CD14-positive monocyte (primary cell): Measurements from ENCODE around the gene DNAJA1. TPM values are rescaled to one million over a fixed set of nuclear protein-coding genes. Genes with fewer than 3 reads are reported as not detected.
"Not testable (repeated sequence)": the region's sequence is repeated elsewhere in the genome, so short reads cannot be mapped to it uniquely, and the experiment has no call there.

Source experiments
- DNase-seq, 3 donors: peaks; one replicate each; pipeline ENCODE4 v3.0.0-alpha.2; 2011 to 2022
- H2AFZ ChIP-seq: 2 replicates; pipeline ENCODE4 v1.6.0; 2012; ENCODE audit warnings: mild to moderate bottlenecking, low read depth, low read length, inconsistent platforms; ENCODE audit not compliant: insufficient read depth, poor library complexity, severe bottlenecking
- H3K27ac ChIP-seq, 2 donors: 1 replicate in 1 of 2; 2 replicates in 1 of 2; pipeline ENCODE4 v1.5.1; 2012 to 2013; ENCODE audit warnings: low read length in 2 of 2, control low read depth in 1 of 2, inconsistent platforms in 1 of 2, low read depth in 1 of 2, mild to moderate bottlenecking in 1 of 2
- H3K27me3 ChIP-seq, 2 donors: one replicate each; pipeline versions ENCODE4 v1.6.0 to v1.6.1; 2011 to 2013; ENCODE audit warnings: low read length in 2 of 2; ENCODE audit not compliant: control insufficient read depth in 2 of 2, insufficient read depth in 2 of 2
- H3K36me3 ChIP-seq, 2 donors: replicated peaks in 1 of 2; 1 replicate in 1 of 2; 2 replicates in 1 of 2; pipeline versions ENCODE4 v1.5.1 to v1.6.1; 2012 to 2013; ENCODE audit warnings: low read length in 2 of 2, control low read depth in 1 of 2, inconsistent platforms in 1 of 2, mild to moderate bottlenecking in 1 of 2; ENCODE audit not compliant: insufficient read depth in 2 of 2, control insufficient read depth in 1 of 2
- H3K4me1 ChIP-seq, 2 donors: 1 replicate in 1 of 2; 2 replicates in 1 of 2; pipeline versions ENCODE4 v1.5.1 to v1.6.1; 2012 to 2013; ENCODE audit warnings: low read length in 2 of 2, control low read depth in 1 of 2, inconsistent platforms in 1 of 2, mild to moderate bottlenecking in 1 of 2, moderate library complexity in 1 of 2; ENCODE audit not compliant: insufficient read depth in 2 of 2, control insufficient read depth in 1 of 2
- H3K4me2 ChIP-seq: replicated peaks from 2 replicates; pipeline ENCODE3; 2012; ENCODE audit warnings: low read length, moderate library complexity, mild to moderate bottlenecking; ENCODE audit not compliant: poor library complexity, severe bottlenecking; ENCODE audit errors: extremely low read depth
- H3K4me3 ChIP-seq, 3 experiments: fragments of 200-600 bp in 1 of 3; sonication (generic) in 1 of 3; replicated peaks in 1 of 3; 1 replicate in 2 of 3; 2 replicates in 1 of 3; pipeline ENCODE4 v1.5.1; 2011 to 2013; ENCODE audit warnings: low read length in 3 of 3, mild to moderate bottlenecking in 3 of 3, control low read depth in 2 of 3, low read depth in 2 of 3, inconsistent platforms in 1 of 3, moderate library complexity in 1 of 3
- H3K79me2 ChIP-seq: 2 replicates; pipeline ENCODE4 v1.6.0; 2012; ENCODE audit warnings: mild to moderate bottlenecking, control low read depth, inconsistent platforms, low read length, moderate library complexity; ENCODE audit not compliant: insufficient read depth
- H3K9ac ChIP-seq: 2 replicates; pipeline ENCODE4 v1.6.0; 2017; ENCODE audit warnings: low read length, mild to moderate bottlenecking; ENCODE audit not compliant: insufficient read depth, poor library complexity, severe bottlenecking
- H3K9me3 ChIP-seq, 2 donors: replicated peaks in 1 of 2; 1 replicate in 1 of 2; 2 replicates in 1 of 2; pipeline versions ENCODE4 v1.5.1 to v1.6.1; 2012 to 2013; ENCODE audit warnings: low read length in 2 of 2, control low read depth in 1 of 2; ENCODE audit not compliant: control insufficient read depth in 1 of 2, insufficient read depth in 1 of 2
- H4K20me1 ChIP-seq: 2 replicates; pipeline ENCODE4 v1.6.0; 2012; ENCODE audit warnings: mild to moderate bottlenecking, low read length, control low read depth, moderate library complexity; ENCODE audit not compliant: insufficient read depth
- H3K27ac Mint-ChIP-seq, 7 donors: one replicate each; pipeline ENCODE4 v1.8.0; 2020; ENCODE audit warnings: mild to moderate bottlenecking in 7 of 7, mixed read lengths in 7 of 7, moderate library complexity in 6 of 7, inconsistent platforms in 2 of 7
- H3K27me3 Mint-ChIP-seq, 3 donors: one replicate each; pipeline ENCODE4 v1.8.0; 2021 to 2022; ENCODE audit warnings: low read depth in 3 of 3, mild to moderate bottlenecking in 3 of 3, mixed read lengths in 3 of 3, moderate library complexity in 3 of 3, inconsistent platforms in 1 of 3
- H3K36me3 Mint-ChIP-seq, 2 donors: one replicate each; pipeline ENCODE4 v1.8.0; 2020; ENCODE audit warnings: mixed read lengths in 2 of 2, inconsistent platforms in 1 of 2, mild to moderate bottlenecking in 1 of 2
- H3K4me1 Mint-ChIP-seq: one replicate; pipeline ENCODE4 v1.8.0; 2020; ENCODE audit warnings: mild to moderate bottlenecking, mixed read lengths
- H3K4me3 Mint-ChIP-seq, 2 donors: one replicate each; pipeline ENCODE4 v1.8.0; 2020; ENCODE audit warnings: mild to moderate bottlenecking in 2 of 2, mixed read lengths in 2 of 2, moderate library complexity in 1 of 2
- H3K9me3 Mint-ChIP-seq, 7 donors: one replicate each; pipeline ENCODE4 v1.8.0; 2020 to 2022; ENCODE audit warnings: mixed read lengths in 7 of 7, mild to moderate bottlenecking in 6 of 7, moderate library complexity in 6 of 7, inconsistent platforms in 2 of 7
- CTCF ChIP-seq: fragments of 200-600 bp; IDR thresholded peaks from one replicate; pipeline ENCODE4 v1.8.0; 2022; ENCODE audit warnings: antibody characterized with exemption, mild to moderate bottlenecking
- WGBS: methylation state at CpG from one replicate; pipeline ENCODE4 v1.1.5; 2013; ENCODE audit warnings: missing lambda C conversion rate; ENCODE audit not compliant: insufficient coverage; 5-methylcytosine and 5-hydroxymethylcytosine counted together
- intact Hi-C, 2 donors: fragments of 100-400 bp; cut with micrococcal nuclease; formaldehyde crosslinking; loops; one replicate each; pipeline versions ENCODE4 v1.15.0 to v1.15.1; 2023
- polyA plus RNA-seq, 3 donors: library from polyadenylated mRNA; depleted of rRNA in 1 of 3; unstranded in 2 of 3; stranded (reverse) in 1 of 3; fragments of 300-500 nt in 2 of 3; fragments of >200 nt in 1 of 3; fragmentation: Illumina TruSeq in 2 of 3; gene quantifications; 1 replicate in 2 of 3; 2 replicates in 1 of 3; pipeline ENCODE4 v1.2.3, GENCODE V29; 2012 to 2021

Gene DNAJA1
- polyA plus RNA-seq, 3 donors: 73.3 to 112 (median 93.6) TPM

GRCh38 chr9:33082128-33082527, 57.1 kb downstream of the DNAJA1 start:
- WGBS: 62% methylated on average over 5 of the region's 5 CpGs
- Histone ChIP-seq H3K9ac (no peak overlapping the region), H3K27ac (peak overlapping the region in 1 of 2 donors; percentile 2), H3K4me1 (peaks cover 21 to 26% of the 10 kb centered on the region in 2 donors), H4K20me1 (no peaks in the 10 kb centered on the region), H3K36me3 (no peaks in the 10 kb centered on the region), H2AFZ (no peak overlapping the region), H3K4me3 (peak overlapping the region in 1 of 3 experiments; percentile 5), H3K27me3 (no peaks in the 10 kb centered on the region), H3K4me2 (peak overlapping the region; percentile 31), H3K9me3 (no peaks in the 10 kb centered on the region), H3K79me2 (no peaks in the 10 kb centered on the region)
- H3K27ac Mint-ChIP-seq: peak overlapping the region in 6 of 7 donors; percentile 23 to 82 (median 58)
- H3K9me3 Mint-ChIP-seq: peaks cover 0 to 1% (median 0%) of the 10 kb centered on the region in 7 donors
- H3K4me3 Mint-ChIP-seq: peak overlapping the region in 1 of 2 donors; percentile 42
- no peaks in the 10 kb centered on the region for H3K36me3 Mint-ChIP-seq
- peaks cover 7% of the 10 kb centered on the region for H3K4me1 Mint-ChIP-seq
- intact Hi-C loops: loop anchor here (5.0 kb wide), 3 partner anchors 50 to 140 kb away; no protein-coding TSS in a partner anchor
- DNase-seq: no peak
- H3K27me3 Mint-ChIP-seq: peaks cover 0 to 2% (median 2%) of the 10 kb centered on the region in 3 donors
- TF ChIP-seq CTCF: no peak

GRCh38 chr9:33082538-33083326, 57.7 kb downstream of the DNAJA1 start:
- Histone ChIP-seq H3K9ac (no peak overlapping the region), H3K4me2 (peak overlapping the region; percentile 31), H3K4me1 (peaks cover 20 to 26% of the 10 kb centered on the region in 2 donors), H3K27ac (peak overlapping the region in 1 of 2 donors; percentile 2), H2AFZ (no peak overlapping the region), H3K9me3 (no peaks in the 10 kb centered on the region), H3K27me3 (no peaks in the 10 kb centered on the region), H3K79me2 (no peaks in the 10 kb centered on the region), H4K20me1 (no peaks in the 10 kb centered on the region), H3K36me3 (no peaks in the 10 kb centered on the region), H3K4me3 (peak overlapping the region in 1 of 3 experiments; percentile 5)
- peak overlapping the region in 1 of 2 donors; percentile 42 for H3K4me3 Mint-ChIP-seq
- peaks cover 0 to 2% (median 2%) of the 10 kb centered on the region in 3 donors for H3K27me3 Mint-ChIP-seq
- peak in 1 of 3 donors; percentile 4 for DNase-seq
- no peaks in the 10 kb centered on the region for H3K36me3 Mint-ChIP-seq
- whole genome bisulfite sequencing: 0% methylated on average over 2 of the region's 8 CpGs
- intact Hi-C loops: loop anchor here (5.0 kb wide), 3 partner anchors 50 to 140 kb away; no protein-coding TSS in a partner anchor
- peaks cover 0 to 1% (median 0%) of the 10 kb centered on the region in 7 donors for H3K9me3 Mint-ChIP-seq
- H3K27ac Mint-ChIP-seq: peak overlapping the region; percentile 38 to 82 (median 74)
- TF ChIP-seq CTCF: no peak
- peaks cover 7% of the 10 kb centered on the region for H3K4me1 Mint-ChIP-seq

GRCh38 chr9:33085672-33086071, 60.6 kb downstream of the DNAJA1 start:
- H3K36me3 ChIP-seq, H3K27me3 ChIP-seq, H3K36me3 Mint-ChIP-seq, DNase-seq, H3K27ac ChIP-seq, H3K4me1 Mint-ChIP-seq, H3K4me2 ChIP-seq, H4K20me1 ChIP-seq, intact Hi-C loops, H3K27ac Mint-ChIP-seq, H3K79me2 ChIP-seq, H3K27me3 Mint-ChIP-seq, H3K9me3 ChIP-seq, H3K4me3 Mint-ChIP-seq, H3K4me3 ChIP-seq, H3K9ac ChIP-seq, H3K9me3 Mint-ChIP-seq, H2AFZ ChIP-seq: not testable (repeated sequence)
- WGBS: 95% methylated on average over 4 of the region's 9 CpGs
- peaks cover 20 to 26% of the 10 kb centered on the region in 2 donors for H3K4me1 ChIP-seq
